ENCODE measurements around the gene RFC2.

The RFC2 gene

DNA sequence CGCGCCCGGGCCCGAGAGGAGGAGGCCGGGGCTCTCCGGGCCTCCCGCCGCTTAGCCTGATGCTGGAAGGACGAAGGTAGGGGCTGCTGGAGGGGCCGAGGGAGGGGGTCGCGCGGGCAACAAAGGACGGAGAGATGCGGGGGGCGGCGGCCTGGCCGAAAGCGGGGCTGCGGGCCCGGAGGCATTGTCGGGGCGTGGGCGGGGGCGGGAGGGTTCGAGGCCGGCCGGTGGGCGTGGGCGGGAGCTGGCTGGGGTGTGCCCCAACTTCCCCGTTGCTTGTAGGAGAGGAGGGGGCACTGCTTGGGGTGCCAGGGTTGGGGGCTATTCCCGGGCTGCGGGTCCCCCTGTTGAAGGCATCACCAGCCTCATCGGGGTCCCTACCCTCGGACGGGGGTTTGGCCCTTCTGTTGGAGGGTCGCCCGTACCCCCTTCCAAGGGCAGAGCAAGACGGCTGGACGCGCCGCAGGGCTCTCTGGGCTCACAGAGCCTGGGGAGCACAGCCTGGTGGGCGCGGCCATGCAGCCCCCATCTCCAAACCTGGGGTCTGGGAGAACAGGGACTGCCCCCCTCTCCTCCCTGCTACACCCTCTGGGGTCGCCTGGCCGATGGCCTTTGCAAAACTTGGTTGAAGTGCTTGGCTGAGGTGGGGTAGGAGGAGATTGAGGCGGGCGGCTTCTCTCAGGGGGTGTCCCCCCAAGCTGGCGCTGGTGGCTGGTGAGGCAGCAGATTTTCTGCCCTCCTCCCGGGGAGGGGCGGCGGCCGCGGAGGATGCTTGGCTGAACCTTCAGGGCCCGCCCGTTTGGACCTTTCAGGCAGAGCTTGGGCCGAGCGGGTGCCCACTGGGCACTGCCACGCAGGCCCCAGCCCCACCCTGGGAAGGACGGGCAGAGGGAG is 35.7 kb upstream of the RFC2 start:
- no peaks in the 10 kb centered on the region for H4K20me1 ChIP-seq (ENCODE audit: insufficient read depth)
- H3K79me2 ChIP-seq (ENCODE audit: insufficient read depth, low read depth) = no peaks in the 10 kb centered on the region
- TF ChIP-seq, protein P1, sequence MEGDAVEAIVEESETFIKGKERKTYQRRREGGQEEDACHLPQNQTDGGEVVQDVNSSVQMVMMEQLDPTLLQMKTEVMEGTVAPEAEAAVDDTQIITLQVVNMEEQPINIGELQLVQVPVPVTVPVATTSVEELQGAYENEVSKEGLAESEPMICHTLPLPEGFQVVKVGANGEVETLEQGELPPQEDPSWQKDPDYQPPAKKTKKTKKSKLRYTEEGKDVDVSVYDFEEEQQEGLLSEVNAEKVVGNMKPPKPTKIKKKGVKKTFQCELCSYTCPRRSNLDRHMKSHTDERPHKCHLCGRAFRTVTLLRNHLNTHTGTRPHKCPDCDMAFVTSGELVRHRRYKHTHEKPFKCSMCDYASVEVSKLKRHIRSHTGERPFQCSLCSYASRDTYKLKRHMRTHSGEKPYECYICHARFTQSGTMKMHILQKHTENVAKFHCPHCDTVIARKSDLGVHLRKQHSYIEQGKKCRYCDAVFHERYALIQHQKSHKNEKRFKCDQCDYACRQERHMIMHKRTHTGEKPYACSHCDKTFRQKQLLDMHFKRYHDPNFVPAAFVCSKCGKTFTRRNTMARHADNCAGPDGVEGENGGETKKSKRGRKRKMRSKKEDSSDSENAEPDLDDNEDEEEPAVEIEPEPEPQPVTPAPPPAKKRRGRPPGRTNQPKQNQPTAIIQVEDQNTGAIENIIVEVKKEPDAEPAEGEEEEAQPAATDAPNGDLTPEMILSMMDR (conservative IDR thresholded peaks at IDR 0.05; ENCODE audit: low read depth, low read length) = no peak
- peak overlapping the region; percentile 79 for H2AFZ ChIP-seq (ENCODE audit: low read depth)
- no peak overlapping the region for H3K27ac ChIP-seq
- H3K4me1 ChIP-seq (ENCODE audit: low read depth, poor library complexity, severe bottlenecking) = no peaks in the 10 kb centered on the region
- H3K27me3 ChIP-seq (ENCODE audit: insufficient read depth, low read depth) = peaks cover 57% of the 10 kb centered on the region
- H3K4me2 ChIP-seq = peak overlapping the region; percentile 33; the same call in 1 of the 2 replicates
- no peaks in the 10 kb centered on the region for H3K36me3 ChIP-seq (ENCODE audit: insufficient read depth)
- no peak overlapping the region for H3K4me3 ChIP-seq (IDR thresholded peaks at IDR 0.05; ENCODE audit: insufficient read depth, low read depth, low read length)
- no peak overlapping the region for H3K9ac ChIP-seq

DNA sequence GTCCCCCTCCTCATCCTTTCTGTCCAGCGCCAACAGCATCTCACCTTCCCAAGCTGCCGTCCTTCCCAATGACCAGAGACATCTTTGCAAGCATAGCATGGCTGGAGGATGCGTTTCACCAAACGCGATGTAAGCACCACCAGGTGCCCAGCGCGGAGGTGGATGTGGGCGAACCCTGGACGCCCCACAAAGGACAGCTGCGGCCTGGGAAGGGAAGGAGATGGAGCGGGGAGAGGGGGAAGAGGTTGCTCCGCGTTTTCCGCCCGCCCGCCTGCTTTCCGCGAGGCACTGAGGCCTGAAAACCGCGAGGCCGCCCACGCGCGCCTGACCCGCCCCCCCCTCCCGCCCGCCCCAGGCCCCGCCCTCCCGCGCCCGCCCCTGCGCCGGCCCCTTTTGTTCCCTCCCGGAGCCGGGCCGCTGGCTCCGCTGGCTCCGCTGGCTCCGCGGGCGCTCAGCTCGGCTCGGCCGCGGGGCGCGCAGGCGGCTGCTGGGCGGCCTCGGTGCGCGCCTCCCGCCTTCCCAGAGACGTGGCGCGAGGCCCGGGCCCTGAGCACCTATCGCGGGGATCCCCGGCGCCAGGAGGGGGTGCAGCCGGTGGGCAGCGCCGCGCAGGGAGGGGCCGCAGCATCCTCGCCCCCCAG is 34.9 kb upstream of the RFC2 start, which contains the start of gene CLIP2:
Gene CLIP2, plus strand, starts transcription at position 390 of the 641 bp plus-strand sequence. CDS start 28,140 bp downstream, outside the sequence.
- Histone ChIP-seq H3K4me2 (peak within 1 kb of the TSS; percentile 67), H3K36me3 (ENCODE audit: insufficient read depth) (no peaks in the 10 kb centered on the region), H2AFZ (ENCODE audit: low read depth) (peak within 1 kb of the TSS; percentile 95), H3K4me3 (IDR thresholded peaks at IDR 0.05; ENCODE audit: insufficient read depth, low read depth, low read length) (no peak within 1 kb of the TSS), H4K20me1 (ENCODE audit: insufficient read depth) (no peaks in the 10 kb centered on the region), H3K27ac (no peak within 1 kb of the TSS), H3K4me1 (ENCODE audit: low read depth, poor library complexity, severe bottlenecking) (no peaks in the 10 kb centered on the region), H3K79me2 (ENCODE audit: insufficient read depth, low read depth) (no peaks in the 10 kb centered on the region), H3K27me3 (ENCODE audit: insufficient read depth, low read depth) (peaks cover 50% of the 10 kb centered on the region), H3K9ac (no peak within 1 kb of the TSS; the same call in 1 of the 2 replicates)
- TF ChIP-seq, protein P1 (conservative IDR thresholded peaks at IDR 0.05; ENCODE audit: low read depth, low read length) = no peak

DNA sequence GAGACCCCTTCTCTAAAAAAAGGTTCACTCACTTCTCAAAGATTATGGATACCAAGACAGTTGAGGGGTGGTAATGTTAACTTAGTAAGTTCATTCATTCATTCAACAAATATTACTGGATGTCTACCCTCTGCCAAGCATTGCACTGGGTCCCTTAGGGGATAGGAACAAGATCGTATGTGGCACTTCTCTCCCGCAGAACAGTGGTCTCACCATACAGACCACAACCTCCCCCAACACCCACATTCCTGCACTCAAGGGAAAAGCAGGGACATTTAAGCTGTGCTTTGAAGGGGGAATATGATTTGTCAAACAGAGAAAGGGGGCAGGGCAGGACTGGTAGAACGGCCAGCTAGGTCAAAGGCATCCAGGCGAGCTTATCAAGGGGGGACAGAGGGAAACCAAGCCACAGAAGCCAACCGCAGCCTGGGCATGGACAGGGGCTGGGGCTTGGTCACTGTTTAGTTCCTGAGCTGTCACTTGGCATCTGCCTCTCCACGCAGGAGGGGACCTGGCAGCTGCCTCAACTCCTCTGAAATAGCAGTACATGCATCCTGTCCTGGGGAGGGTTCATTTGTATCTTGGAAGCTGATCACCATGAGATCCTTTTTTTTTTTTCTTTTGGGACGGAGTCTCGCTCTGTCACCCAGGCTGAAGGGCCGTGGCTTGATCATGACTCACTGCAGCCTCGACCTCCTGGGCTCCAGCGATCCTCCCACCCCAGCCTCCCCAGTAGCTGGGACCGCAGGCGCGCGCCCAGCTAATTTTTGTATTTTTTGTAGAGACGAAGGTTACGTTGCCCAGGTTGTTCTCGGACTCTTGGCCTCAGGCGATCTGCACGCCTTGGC is 34.1 kb upstream of the RFC2 start:
- H3K4me1 ChIP-seq (ENCODE audit: low read depth, poor library complexity, severe bottlenecking) = no peaks in the 10 kb centered on the region
- H3K4me3 ChIP-seq (IDR thresholded peaks at IDR 0.05; ENCODE audit: insufficient read depth, low read depth, low read length) = no peak overlapping the region
- no peak overlapping the region for H3K27ac ChIP-seq
- peaks cover 41% of the 10 kb centered on the region for H3K27me3 ChIP-seq (ENCODE audit: insufficient read depth, low read depth)
- H3K36me3 ChIP-seq (ENCODE audit: insufficient read depth) = no peaks in the 10 kb centered on the region
- H2AFZ ChIP-seq (ENCODE audit: low read depth) = peak overlapping the region; percentile 95
- TF ChIP-seq, protein P1 (conservative IDR thresholded peaks at IDR 0.05; ENCODE audit: low read depth, low read length) = no peak
- H3K9ac ChIP-seq = no peak overlapping the region
- H3K79me2 ChIP-seq (ENCODE audit: insufficient read depth, low read depth) = no peaks in the 10 kb centered on the region
- no peaks in the 10 kb centered on the region for H4K20me1 ChIP-seq (ENCODE audit: insufficient read depth)
- H3K4me2 ChIP-seq = peak overlapping the region; percentile 67

DNA sequence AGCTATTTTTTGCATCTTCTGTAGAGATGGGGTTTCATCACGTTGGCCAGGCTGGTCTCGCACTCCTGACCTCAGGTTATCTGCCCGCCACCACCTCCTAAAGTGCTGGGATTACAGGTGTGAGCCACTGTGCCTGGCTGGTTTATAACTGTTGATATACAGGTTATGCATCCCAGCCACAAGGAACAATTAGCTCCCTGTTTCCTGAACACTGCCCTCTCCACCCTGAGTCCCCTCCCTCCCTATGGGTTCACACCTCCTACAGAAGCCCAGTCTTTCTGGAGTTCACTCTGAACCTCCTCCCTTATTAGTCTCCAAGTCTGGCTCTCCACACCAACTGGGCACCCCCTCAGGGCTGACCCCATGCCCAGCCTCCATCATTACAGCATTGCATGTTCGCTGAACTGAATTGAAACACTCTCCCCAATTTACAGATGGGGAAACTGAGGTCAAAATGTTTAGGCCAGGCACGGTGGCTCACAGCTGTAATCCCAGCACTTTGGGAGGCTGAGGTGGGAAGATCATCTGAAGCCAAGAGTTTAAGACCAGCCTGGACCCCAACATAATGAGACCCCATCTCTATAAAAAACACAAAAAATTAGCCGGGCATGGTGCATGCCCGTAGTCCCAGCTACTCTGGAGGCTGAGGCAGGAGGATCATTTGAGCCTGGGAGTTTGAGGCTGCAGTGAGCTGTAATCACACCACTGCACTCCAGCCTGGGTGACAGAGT is 33.3 kb upstream of the RFC2 start:
- Histone ChIP-seq H4K20me1 (ENCODE audit: insufficient read depth) (no peaks in the 10 kb centered on the region), H3K9ac (no peak overlapping the region), H3K4me2 (no peak overlapping the region), H3K27ac (no peak overlapping the region), H3K36me3 (ENCODE audit: insufficient read depth) (no peaks in the 10 kb centered on the region), H3K4me3 (IDR thresholded peaks at IDR 0.05; ENCODE audit: insufficient read depth, low read depth, low read length) (no peak overlapping the region), H2AFZ (ENCODE audit: low read depth) (no peak overlapping the region), H3K79me2 (ENCODE audit: insufficient read depth, low read depth) (no peaks in the 10 kb centered on the region), H3K4me1 (ENCODE audit: low read depth, poor library complexity, severe bottlenecking) (no peaks in the 10 kb centered on the region), H3K27me3 (ENCODE audit: insufficient read depth, low read depth) (peaks cover 34% of the 10 kb centered on the region)
- TF ChIP-seq, protein P1 (conservative IDR thresholded peaks at IDR 0.05; ENCODE audit: low read depth, low read length) = no peak

Measured in KMS-11 (cell line).